HG03558 (cell line): Measurements from ENCODE around the gene BTBD9.

Experiments
- ATAC-seq: cut with Tn5 transposase; IDR thresholded peaks from one replicate; pipeline ENCODE4 v1.9.1; 2021; ENCODE audit warnings: moderate number of reproducible peaks; ENCODE audit not compliant: unreplicated experiment; ENCODE audit errors: extremely low read depth

BTBD9 gene

DNA sequence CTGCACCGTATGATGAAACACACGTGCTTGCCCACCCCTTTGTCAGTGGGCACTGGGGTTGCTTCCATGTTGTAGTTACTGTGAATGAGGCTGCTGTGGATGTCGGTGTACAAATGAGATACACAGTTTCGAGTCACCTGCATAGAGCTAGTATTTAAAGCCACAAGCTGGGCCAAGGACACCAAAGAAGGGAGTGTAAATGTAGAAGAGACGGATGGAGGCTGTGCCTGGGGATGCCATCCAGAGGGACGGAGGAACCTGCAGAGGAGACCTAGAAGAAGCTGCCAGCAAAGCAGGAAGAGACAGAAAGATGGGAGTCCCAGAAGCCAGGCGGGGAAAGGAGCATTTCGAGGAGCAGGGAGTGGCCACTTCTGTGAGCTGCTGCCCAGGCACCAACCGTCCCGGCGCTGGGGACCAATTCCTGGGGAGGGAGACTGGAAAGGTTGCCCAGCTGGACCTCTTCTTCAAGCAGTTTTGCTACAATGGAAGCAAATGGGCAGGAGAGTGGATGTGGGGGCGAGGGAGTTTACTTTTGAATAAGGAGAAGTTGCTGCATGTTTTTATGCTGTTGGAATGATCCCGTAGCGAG lies 480.9 kb downstream of the BTBD9 start:
- no peak for ATAC-seq

DNA sequence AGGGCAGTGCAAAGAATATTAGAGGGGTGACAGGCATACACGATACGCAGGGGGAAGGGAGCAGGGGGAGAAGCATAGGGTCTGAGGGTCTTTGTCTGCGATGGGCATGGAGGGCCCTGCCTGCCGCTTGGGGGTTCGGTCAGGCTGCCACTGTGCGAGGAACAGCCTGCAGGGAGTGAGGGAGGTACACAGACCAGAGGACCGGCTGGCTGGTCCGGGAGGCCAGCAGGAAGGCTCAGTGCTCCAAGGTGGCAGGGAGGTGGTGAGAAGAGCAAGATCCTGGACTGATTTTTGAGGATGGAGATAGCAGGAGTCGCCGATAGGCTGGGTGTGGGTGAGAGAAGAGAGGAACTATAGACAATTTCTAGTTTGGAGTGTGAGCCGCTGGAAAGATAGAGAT lies 481.8 kb downstream of the BTBD9 start:
- no peak for ATAC-seq

DNA sequence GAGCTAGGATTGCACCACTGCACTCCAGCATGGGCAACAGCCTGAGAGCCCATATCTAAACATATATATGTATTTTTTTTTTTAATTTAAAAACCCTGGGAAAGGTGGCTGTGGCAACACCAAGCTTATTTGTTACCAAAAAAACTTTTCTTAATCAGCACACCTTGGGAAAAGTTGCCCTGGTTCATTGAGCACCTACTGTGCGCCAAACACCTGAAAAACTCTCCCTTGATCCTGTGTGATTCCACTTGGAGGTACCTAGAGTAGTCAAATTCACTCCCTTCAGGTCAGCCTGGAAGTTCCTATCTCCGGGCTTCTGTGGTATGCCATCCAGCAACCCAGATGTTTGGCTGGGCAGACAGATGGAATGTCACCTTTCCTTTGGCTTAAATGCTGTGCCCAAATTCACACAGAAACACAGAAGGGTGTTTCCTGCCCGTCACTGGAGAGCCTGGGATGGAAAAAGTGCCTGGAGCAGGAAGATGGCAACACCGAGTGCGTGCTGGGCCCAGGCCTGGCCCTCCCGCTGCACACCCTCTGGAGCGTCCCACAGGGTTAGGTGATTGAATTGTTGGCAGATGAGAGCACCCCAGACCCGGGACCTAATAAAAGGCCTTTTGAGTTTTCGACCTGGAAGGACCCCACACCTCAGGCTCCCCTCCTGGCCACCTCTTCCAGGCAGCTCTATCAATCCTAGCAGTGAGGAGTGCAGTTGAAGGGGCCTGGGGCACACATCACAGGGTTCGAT lies 482.7 kb downstream of the BTBD9 start:
- ATAC-seq, result no peak

DNA sequence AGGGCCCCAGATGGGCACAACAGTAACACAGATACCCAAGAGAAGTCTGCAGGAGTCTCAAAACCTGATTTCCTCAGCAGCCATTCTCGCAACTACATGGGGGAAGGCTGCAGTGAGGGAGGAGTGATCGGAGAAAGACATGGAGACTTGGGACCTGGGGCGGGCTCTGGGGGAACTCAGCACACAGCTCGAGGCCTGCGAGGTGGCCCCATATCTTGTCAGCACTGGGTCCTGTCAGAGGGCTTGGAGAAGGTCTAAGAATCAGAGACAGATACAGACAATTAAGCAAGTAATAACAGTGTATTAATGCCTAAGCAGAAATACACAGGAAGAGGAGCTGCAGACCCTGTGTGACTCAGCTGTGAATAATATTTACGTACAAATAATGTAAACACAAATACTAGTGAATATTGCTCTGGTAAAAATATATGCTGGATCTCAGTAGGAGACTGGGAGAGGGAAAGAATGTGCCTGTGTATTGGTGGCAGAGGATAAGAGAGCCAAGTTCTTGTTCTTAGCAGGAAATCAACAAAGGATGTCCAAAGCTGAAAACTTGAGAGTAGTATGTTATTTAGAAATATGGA lies 484.0 kb downstream of the BTBD9 start:
- no peak for ATAC-seq

DNA sequence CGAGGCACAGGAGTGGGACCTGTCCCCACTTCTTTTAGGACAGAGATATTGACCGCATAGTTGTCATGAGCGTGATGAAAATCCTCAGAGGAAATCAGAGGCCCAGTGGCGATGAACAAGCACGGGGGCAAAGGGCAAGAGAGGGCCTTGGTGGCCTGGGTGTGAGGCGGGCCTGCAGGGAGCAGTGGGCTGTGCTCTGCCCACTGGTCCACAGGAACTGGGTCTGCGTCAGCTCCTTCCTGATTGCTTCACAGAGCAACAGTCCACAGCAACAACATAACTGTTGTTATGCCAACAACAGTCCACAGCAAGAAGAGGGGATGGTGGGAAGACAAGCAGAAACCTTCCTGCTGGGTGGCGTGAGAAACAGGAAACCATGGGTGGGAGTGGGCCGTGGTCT lies 484.6 kb downstream of the BTBD9 start:
- ATAC-seq, result no peak

DNA sequence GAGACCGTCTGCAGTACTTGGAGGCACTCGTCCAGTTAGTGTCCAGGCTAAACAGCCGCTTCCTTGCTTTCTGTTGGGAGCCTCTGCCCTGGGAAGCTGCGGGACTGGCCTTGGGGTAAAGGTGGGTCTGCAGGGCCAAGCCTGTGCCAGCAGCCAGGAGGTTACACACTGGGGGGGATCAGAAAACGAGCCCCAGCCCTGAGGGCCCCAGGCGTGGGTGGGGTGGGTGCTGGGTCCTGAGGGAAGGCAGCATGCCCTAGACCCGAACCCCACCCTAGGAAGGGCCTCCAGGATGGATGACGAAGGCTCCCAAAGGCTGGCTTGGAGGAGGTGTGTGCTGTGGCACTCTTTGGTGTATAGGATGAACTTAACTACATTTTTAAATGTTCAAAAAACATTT lies 485.0 kb downstream of the BTBD9 start:
- ATAC-seq, result no peak

DNA sequence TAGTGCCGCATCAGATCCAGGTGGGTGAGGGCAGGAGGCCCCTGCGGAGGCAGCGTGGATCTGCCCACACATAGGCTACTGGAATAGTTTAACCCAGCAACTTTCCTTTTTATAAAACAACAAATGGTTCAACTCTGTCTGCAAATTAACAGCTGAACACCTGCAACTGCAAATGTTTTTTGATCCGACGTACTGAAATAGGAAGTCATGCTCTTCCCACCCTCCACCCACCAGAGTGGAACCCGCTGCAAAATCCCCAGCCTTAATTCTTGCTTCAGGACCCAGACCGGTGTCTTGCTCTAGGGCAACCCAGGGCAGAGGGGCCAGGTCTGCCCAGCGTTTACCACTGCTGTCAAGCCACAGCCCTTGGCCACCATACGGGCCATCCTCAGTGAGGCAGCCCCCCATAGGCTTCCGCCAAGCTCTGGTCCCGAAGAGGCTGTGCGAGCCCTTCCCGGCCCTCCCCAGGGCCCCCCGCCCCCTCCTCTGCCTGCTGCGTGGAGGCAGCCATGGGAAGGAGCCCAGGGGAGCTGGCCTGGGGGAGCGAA lies 485.9 kb downstream of the BTBD9 start:
- ATAC-seq, result no peak

DNA sequence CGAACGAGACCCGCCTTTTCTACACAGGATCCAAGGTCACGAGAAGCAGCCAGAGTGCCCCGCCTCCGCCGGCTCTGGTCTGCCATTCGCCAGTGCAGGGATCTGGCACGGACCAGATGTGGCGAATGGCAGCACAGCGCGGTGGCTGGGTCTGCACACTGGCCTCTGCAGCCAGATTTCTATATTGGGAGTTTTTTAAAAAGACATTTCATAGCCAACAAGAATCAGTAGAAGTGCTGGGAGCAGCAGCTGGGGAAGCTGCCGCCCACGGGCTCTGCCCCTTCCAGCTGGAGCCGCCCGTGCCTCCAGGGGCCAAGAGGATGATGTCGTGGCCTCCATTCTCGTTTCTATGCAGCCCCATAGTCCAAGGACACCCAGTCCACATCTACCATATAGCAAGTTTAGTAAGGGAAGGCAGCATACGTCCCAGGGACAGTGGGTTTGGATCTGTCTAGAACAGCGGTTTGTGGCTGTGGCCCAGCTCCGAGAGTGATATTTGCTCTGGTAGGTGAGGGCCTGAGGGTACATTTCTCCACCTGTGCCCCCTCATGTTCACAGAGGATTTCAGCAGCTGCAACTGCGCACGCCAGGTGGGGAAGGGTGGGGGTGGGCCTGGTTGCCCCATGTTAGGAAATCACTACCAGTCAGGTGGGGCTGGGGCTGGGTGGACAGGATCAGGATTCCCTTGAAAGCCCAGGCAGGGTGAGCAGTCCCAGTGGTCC lies 486.5 kb downstream of the BTBD9 start:
- no peak for ATAC-seq

DNA sequence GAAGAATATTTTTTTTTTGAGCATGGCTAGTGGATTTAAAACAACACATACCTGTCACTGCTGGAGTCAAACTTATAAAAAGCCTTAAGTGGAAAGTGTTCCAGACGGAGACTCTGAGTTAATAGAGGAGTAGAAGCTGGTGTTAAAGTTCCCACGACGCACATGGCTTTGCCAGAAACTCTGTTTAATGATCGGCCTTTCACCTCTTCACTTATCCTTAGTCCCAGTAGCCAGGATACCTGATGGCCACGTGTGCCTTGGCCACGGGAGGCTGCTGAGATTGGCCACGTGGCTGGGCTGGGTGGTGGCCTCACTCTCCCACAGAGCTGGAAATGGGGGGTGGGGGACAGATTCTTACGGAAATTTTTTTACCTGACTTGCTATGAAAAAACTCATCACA lies 487.1 kb downstream of the BTBD9 start:
- ATAC-seq, result no peak

DNA sequence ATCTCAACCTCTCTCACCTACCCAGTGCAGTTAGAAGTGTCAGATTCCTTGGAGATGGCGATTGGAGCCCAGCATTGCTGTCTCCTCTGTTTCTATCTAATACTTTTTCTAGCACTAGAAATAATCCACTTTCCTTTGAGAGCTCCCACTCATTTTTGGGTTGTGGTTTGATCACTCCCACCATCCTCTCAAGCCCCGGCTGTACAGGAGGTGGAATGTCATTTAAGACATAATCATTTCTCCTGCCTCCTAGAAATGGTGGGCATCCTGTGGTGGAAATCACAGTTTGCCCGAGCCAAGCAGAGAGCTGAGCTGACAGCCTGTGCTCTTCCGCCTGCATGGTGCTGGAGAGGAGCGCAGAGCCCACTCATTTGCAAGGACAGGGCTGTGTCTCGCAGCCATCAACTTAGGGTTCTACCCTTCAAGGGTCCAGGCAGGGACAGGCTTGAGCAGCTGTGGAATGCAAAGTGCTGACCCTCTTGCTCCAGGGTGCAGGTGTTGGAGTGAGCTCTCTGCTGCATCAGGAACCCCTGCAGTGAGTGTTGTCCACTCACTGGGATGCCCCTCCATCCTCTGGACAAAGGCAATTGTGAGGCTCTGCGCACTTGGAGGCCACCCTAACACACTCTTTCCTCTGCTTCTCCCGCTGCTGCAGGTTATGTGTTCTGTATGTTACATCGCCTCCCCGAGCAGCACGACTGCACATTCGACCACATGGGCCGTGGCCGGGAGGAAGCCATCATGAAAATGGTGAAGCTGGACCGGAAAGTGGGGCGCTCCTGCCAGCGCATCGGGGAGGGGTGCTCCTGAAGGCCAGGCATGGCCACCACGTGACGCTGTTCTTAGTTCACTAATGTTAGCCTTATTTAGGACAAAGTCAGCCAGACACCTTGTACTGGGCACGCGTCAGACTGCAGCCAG lies 487.9 kb downstream of the BTBD9 start:
- no peak for ATAC-seq

DNA sequence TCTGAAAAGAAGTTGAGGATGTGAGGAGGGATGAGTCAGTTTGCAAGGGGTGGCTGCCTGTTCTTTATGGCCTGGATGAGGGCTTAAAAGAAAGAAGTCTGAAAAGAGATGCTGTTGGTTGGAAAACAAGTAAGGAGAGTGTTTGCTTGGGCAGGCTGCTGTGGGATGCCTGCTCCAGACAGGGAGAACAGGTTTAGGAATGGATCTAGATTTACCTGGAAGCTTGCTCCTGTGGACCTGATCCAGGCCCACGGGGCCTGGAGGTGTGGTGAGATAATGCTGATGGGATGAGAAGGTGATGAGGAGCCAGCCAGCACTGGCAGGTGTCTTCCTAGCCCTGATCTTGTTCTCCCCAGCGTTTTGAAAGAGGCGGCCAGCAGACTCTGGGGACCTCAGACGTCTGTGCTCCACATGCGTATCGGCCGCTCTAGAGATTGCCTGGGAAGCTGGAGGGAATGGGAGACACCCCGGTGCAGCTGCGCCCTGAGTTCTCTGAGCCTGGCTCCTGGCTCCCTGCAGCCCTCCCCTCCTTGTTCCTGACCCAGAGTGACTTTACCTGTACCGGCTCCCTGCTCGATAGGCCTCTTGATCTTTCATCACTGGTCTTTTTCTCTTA lies 488.9 kb downstream of the BTBD9 start:
- no peak for ATAC-seq

DNA sequence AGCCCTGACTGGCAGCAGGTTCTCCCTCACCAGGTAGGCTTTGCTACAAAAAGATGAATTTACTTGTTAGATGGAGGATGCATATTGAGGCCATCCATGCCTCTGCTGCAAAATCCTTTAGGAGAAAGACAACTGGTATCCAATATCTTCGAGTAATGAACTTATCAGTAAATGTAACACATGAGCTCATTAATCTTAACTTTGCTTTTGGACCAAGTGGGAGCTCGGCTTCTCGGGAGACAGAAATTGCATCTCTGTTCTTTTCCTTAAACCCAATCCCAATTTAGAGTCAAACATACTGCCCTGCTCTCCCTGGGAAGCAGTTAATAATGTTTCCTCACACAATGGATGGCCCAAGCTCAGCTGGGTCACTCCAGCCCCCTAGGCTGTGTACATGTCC lies 489.7 kb downstream of the BTBD9 start:
- ATAC-seq, result no peak

DNA sequence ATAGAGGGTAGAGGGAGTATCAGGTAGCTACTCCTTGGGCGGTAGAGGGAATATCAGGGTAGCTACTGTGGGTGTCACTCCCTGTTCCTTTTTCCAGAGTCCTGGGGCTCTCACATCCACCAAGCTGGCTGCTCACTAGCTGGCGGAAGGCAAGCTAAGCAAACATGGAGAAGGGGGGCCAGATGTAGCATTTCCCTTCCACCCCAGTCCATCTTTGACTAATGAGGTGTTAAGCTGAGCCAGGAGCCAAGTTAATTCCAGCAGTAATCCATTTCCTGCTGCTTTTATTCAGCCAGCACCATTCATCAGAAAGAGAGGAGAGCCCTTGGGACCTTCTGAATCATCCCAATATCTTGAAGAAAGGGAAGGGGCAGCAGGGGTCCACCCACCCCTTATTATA lies 490.2 kb downstream of the BTBD9 start:
- ATAC-seq, result no peak

DNA sequence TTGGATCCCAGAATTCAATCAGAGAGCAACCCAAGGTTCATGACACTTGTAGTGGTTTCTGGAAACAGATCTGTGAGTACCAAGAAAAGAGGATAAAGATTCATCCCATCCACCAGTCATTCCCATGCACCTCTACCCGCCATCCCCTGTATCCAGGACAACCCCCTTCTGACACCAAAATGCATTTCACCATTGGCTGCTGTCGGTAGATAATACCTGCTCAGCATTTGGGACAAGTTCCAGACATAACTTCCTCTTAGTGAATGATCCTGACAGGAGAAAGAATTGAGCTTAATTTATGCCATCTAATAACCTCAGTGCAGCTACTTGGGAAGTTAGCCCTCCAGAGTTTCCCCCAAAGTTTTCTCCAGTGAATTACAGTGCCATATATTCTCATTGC lies 491.1 kb downstream of the BTBD9 start:
- no peak for ATAC-seq

DNA sequence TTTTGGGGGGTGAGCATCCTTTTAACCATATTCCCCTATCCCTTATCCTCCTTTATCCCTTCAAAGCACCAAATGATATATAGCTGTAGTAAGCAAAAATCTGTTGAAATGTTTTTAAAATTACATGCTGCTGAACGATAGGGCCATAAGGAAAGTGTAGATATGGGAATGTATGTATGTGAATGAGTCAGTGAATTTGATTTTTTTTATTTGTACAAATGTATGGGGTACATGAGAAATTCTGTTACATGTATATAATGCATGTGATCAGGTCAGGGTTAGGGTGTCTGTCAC lies 493.0 kb downstream of the BTBD9 start:
- no peak for ATAC-seq

DNA sequence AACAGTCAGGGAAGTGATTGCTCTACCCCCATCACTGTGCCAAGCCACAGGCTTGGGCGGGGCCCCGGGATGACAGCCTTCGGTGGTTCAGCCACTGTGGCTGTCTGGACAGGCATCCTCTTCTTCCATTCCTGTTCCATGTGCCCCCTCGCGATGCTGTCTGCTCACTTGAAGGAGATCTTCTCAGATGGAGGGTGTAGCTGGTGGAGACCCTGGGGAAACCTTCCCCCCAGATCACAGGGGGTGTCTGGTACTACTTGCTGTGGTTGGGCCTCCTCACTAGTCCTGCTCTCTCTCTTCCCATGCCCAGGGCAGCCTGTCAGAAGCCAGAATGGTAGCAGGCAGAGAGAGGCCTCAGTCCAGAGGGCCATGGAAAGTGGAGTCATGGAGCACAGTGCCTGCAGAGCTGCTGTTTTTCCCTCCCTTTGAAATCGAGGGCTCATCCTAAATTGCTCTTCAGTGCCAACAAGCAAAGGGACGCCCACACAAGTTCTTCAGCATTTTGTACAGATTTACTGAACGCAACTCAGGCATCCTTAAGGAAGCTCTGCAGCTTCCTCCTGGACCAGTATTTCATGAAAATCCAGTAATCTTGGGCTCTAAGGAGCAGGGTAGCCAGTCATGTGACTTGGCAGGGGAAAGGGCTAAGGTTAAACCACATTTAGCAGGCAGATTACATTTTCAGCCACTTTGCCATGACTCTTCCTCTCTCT lies 493.6 kb downstream of the BTBD9 start:
- no peak for ATAC-seq

DNA sequence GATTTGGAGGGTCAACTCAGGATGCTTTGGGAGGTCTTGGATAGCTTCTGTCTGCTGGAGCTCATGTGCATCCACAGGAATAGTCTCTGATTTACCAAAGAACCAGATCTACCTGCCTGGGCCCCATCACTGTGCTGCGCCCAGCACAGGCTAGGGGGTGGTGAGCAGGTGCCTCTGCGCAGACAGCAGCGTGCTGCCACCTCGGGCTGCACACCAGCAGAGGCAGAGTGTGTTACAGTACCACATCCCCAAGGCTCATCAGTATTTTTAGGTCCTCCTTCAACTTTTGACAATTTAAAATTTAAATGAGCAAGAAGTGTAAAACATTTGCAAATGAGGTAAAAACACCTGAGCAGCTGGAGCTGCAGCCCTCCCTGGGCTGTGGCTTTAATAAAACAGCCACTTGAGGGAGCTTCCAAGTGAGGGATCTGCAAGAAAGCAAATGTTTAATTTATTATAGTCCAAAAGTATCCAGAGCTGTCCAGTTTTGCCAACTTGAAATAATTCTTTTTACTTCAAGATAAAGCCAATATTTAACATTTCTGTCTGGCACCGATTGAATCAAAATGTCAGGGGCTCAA lies 495.3 kb downstream of the BTBD9 start:
- ATAC-seq, result no peak

DNA sequence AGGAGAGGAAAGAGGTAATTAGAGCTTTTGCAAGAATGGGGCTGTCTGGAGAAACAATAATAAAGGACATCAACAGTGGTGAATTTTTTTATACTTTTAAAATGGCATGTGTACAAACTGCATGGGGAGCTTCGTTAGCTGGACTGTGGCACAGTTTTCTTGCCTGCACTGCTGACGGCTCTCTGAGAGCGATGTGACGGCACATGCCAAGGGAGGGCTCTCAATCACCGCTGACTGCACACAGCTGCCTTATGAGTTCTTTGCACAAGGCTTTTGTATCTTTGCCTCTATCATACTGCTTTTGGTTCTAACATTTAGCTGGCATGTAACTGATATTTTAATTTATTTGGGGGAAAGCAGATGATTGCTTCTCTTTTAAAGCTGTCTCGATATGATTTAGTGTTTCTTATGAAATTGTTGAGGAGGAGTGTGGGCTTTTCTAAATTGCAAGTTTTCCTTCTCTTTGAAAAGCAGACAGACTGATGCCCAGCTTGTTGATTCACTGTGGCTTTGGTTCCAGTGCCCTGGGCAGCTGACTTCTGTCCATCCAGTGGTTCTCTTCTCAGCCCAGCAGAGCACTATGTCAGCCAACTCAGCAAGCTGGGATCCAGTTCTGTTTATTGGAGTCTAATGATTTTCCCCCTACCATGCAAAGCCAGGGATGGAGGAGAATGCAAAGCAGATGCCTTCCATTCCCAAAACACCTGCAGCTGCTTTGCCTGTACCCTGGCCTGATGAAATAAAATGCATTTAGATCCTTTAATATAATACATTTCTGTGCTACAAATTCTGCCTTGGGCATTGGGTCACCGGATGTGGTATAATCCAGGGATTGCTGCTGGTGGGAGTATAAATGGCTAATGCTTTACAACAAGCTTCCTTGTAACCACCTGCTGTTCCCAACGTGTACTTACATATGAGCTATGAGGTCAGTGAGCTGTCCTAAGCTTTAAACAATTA lies 496.3 kb downstream of the BTBD9 start:
- ATAC-seq, result no peak
